C4-2B (cell line): ENCODE measurements around the gene PSMC5.

Experiments
- H3K27ac ChIP-seq: fragments of 450-650 bp; 2 replicates; pipeline ENCODE4 v1.5.1; 2017
- CTCF ChIP-seq: fragments of 450-650 bp; conservative IDR thresholded peaks from 2 replicates; pipeline ENCODE4 v1.5.1; 2017; ENCODE audit warnings: mild to moderate bottlenecking
- ZFX ChIP-seq: fragments of 450-650 bp; IDR thresholded peaks from 2 replicates; pipeline ENCODE4 v1.6.1; 2017

PSMC5 gene

DNA sequence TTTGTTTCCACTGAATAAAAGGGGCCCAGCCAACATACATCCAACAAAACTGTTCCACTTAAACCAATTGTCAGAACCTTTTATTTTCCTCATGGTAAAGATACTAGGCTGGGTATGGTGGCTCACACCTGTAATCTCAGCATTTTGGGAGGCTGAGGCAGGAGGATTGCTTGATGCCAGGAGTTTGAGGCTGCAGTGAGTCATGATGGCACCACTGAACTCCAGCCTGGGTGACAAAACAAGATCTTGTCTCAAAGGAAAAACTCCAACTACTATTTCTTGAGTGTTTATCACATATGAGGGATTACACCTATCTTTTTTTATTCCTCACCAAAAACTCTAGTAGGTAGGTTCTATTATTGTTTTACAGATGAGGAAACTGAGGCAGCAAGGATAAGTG is 4.7 kb upstream of the PSMC5 start:
- no peak overlapping the region for H3K27ac ChIP-seq
- TF ChIP-seq CTCF (no peak), ZFX (no peak)

GRCh38 chr17:63823659-63824331 is 3.4 kb upstream of the PSMC5 start:
- TF ChIP-seq CTCF, result no peak
- no peak for TF ChIP-seq ZFX
- no peak overlapping the region for H3K27ac ChIP-seq

- TF ChIP-seq CTCF (no peak), ZFX (no peak)
- no peak overlapping the region for H3K27ac ChIP-seq
Measured at GRCh38 chr17:63824362-63824761, 2.9 kb upstream of the PSMC5 start.

- TF ChIP-seq ZFX (no peak), CTCF (no peak)
- H3K27ac ChIP-seq, result peak overlapping the region; percentile 98
Measured at GRCh38 chr17:63826468-63827001, 696 bp upstream of the PSMC5 start.

- peak overlapping the region; percentile 98 for H3K27ac ChIP-seq
- TF ChIP-seq ZFX (no peak), CTCF (peak; percentile 46)
Measured at GRCh38 chr17:63827801-63828221, 580 bp downstream of the PSMC5 start.

DNA sequence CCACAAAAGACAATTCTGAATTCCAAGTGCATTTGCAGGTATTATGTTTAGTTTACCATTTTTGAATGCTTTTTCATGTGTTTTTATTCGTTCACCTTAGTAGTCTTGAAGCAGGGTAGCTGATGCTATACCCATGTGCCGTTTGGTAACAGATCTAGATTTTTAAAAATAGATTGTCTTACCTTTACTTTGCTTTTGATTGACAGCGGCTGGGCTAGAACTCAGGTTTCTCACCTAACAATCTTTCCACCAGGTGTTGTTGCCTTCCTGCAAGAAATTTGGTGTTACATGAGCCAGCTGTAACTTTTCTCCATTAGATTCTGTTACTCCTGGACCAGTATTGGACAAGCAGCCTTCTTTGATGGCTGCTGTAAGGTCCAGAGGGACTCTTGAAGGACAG is 1.7 kb downstream of the PSMC5 start:
- TF ChIP-seq CTCF (no peak), ZFX (no peak)
- no peak overlapping the region for H3K27ac ChIP-seq

GRCh38 chr17:63830278-63830677 is 3.0 kb downstream of the PSMC5 start:
- H3K27ac ChIP-seq, result no peak overlapping the region
- TF ChIP-seq ZFX (no peak), CTCF (no peak)
